Liver (tissue), 9 donors: Measurements from ENCODE around the gene SESN1. TPM values are rescaled to one million over a fixed set of nuclear protein-coding genes. Genes with fewer than 3 reads are reported as not detected.
A peak's percentile ranks its signal among the peaks of the same experiment; 100 is the strongest.

Experiments used
- DNase-seq: peaks from one replicate; pipeline ENCODE4 v3.0.0-alpha.2; 2017; ENCODE audit warnings: low spot score
- H3K27ac ChIP-seq, 2 donors: one replicate each; pipeline ENCODE4 v1.7.0; 2013; ENCODE audit warnings: inconsistent platforms in 2 of 2, low read length in 2 of 2, control low read depth in 1 of 2, low read depth in 1 of 2, mild to moderate bottlenecking in 1 of 2
- H3K27me3 ChIP-seq, 4 donors: one replicate each; pipeline versions ENCODE4 v1.6.1 to v1.7.0; 2013; ENCODE audit warnings: low read length in 3 of 4, inconsistent platforms in 1 of 4, mild to moderate bottlenecking in 1 of 4, moderate library complexity in 1 of 4; ENCODE audit not compliant: control insufficient read depth in 4 of 4, insufficient read depth in 4 of 4
- H3K36me3 ChIP-seq, 4 donors: one replicate each; pipeline versions ENCODE4 v1.6.1 to v1.7.0; 2013; ENCODE audit warnings: low read length in 3 of 4, mild to moderate bottlenecking in 3 of 4, low read depth in 1 of 4, moderate library complexity in 1 of 4; ENCODE audit not compliant: control insufficient read depth in 4 of 4, insufficient read depth in 3 of 4
- H3K4me1 ChIP-seq, 4 donors: one replicate each; pipeline versions ENCODE4 v1.6.1 to v1.7.0; 2013; ENCODE audit warnings: low read length in 3 of 4, mild to moderate bottlenecking in 3 of 4, moderate library complexity in 1 of 4; ENCODE audit not compliant: control insufficient read depth in 4 of 4, insufficient read depth in 4 of 4
- H3K4me3 ChIP-seq, 3 donors: one replicate each; pipeline versions ENCODE4 v1.6.1 to v1.7.0; 2013; ENCODE audit warnings: low read length in 3 of 3, control low read depth in 1 of 3, low read depth in 1 of 3, mild to moderate bottlenecking in 1 of 3
- H3K9ac ChIP-seq, 2 donors: one replicate each; pipeline ENCODE4 v1.7.0; 2013; ENCODE audit warnings: low read length in 2 of 2, mild to moderate bottlenecking in 2 of 2, moderate library complexity in 2 of 2, control low read depth in 1 of 2, low read depth in 1 of 2
- H3K9me3 ChIP-seq, 4 donors: one replicate each; pipeline versions ENCODE4 v1.6.1 to v1.7.0; 2013; ENCODE audit warnings: low read length in 3 of 4; ENCODE audit not compliant: control insufficient read depth in 4 of 4
- EGR1 ChIP-seq, 2 donors: IDR thresholded peaks; 2 replicates each; pipeline ENCODE4 v1.6.1; 2016 to 2018; ENCODE audit warnings: antibody characterized with exemption in 2 of 2, low read depth in 2 of 2
- FOXA2 ChIP-seq: IDR thresholded peaks from 2 replicates; pipeline ENCODE4 v1.6.1; 2016; ENCODE audit warnings: antibody characterized with exemption
- GABPA ChIP-seq, 2 donors: IDR thresholded peaks in 1 of 2; conservative IDR thresholded peaks in 1 of 2; 2 replicates each; pipeline ENCODE4 v1.6.1; 2016; ENCODE audit warnings: antibody characterized with exemption in 2 of 2, mild to moderate bottlenecking in 1 of 2, moderate library complexity in 1 of 2
- HNF4A ChIP-seq, 2 donors: conservative IDR thresholded peaks; 2 replicates each; pipeline ENCODE4 v1.6.1; 2016; ENCODE audit warnings: antibody characterized with exemption in 2 of 2, mild to moderate bottlenecking in 2 of 2
- JUND ChIP-seq, 2 donors: IDR thresholded peaks; 2 replicates each; pipeline ENCODE4 v1.6.1; 2016; ENCODE audit warnings: antibody characterized with exemption in 2 of 2
- NR2F2 ChIP-seq: IDR thresholded peaks from 2 replicates; pipeline ENCODE4 v1.6.1; 2016; ENCODE audit warnings: antibody characterized with exemption
- RAD21 ChIP-seq, 2 donors: IDR thresholded peaks; 2 replicates each; pipeline ENCODE4 v1.6.1; 2016; ENCODE audit warnings: antibody characterized with exemption in 2 of 2, mild to moderate bottlenecking in 2 of 2
- RXRA ChIP-seq, 2 donors: IDR thresholded peaks; 2 replicates each; pipeline ENCODE4 v1.6.1; 2017 to 2018; ENCODE audit warnings: antibody characterized with exemption in 2 of 2, mild to moderate bottlenecking in 1 of 2
- SP1 ChIP-seq: IDR thresholded peaks from 2 replicates; pipeline ENCODE4 v1.6.1; 2018; ENCODE audit warnings: antibody characterized with exemption, mild to moderate bottlenecking
- YY1 ChIP-seq: IDR thresholded peaks from 2 replicates; pipeline ENCODE4 v1.6.1; 2016; ENCODE audit warnings: antibody characterized with exemption, mild to moderate bottlenecking
- WGBS: extraction: QIAGEN DNeasy Blood & Tissue Kit; methylation state at CpG from one replicate; pipeline ENCODE4 v1.1.7; 2013; 5-methylcytosine and 5-hydroxymethylcytosine counted together
- polyA plus RNA-seq, 2 donors: library from polyadenylated mRNA; stranded (reverse) in 1 of 2; unstranded in 1 of 2; fragments of 200-250 nt in 1 of 2; fragments of >200 nt in 1 of 2; fragmentation: Nextera tagmentation in 1 of 2; extraction: Ambion mirVana in 1 of 2; gene quantifications; one replicate each; pipeline versions ENCODE4 v1.2.1 to v1.2.3, GENCODE V29; 2013 to 2015
- total RNA-seq, 2 donors: library from RNA; depleted of rRNA; stranded (reverse); fragments of >200 nt; gene quantifications; one replicate each; pipeline ENCODE4 v1.2.3, GENCODE V29; 2014
- TF ChIP-seq, protein P1 (sequence below): IDR thresholded peaks from 2 replicates; pipeline ENCODE4 v1.6.1; 2016; ENCODE audit warnings: antibody characterized with exemption
- TF ChIP-seq, protein P2 (sequence below): IDR thresholded peaks from 2 replicates; pipeline ENCODE4 v1.6.1; 2016; ENCODE audit warnings: antibody characterized with exemption
- TF ChIP-seq, protein P3 (sequence below): IDR thresholded peaks from 2 replicates; pipeline ENCODE4 v1.6.1; 2016; ENCODE audit warnings: antibody characterized with exemption, mild to moderate bottlenecking
- TF ChIP-seq, protein P4 (sequence below): IDR thresholded peaks from 2 replicates; pipeline ENCODE4 v1.6.1; 2016; ENCODE audit warnings: antibody characterized with exemption
- donor health status: healthy.
- donor health status: healthy.
- donor health status: healthy.
- donor health status: healthy.
- donor health status: healthy.

SESN1 gene
- total and polyA plus RNA-seq, 4 donors: 6.2 to 17.0 (median 11.0) TPM

DNA sequence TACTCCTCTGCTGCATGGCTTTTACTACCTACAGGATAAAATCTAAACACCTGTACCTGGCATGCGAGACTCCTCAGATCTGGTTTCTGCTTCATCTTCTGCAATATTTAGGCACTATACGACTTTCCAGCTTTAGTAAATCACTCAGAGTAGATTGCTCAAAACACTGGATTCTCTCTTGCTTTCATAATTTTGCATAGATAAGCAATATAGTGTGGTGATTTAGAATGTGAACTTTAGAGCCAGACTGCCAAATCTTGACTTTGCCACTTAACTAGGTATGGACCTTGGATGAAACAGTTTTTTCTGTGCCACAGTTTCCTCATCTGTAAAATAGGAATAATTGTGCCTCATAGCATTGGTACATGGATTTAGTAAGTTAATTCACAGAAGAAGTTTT lies 29.6 kb upstream of the SESN1 start:
- Histone ChIP-seq H3K9me3 (no peaks in the 10 kb centered on the region), H3K4me1 (peaks cover 0 to 27% (median 16%) of the 10 kb centered on the region in 4 donors), H3K9ac (no peak overlapping the region), H3K27ac (no peak overlapping the region), H3K36me3 (no peaks in the 10 kb centered on the region), H3K27me3 (no peaks in the 10 kb centered on the region), H3K4me3 (no peak overlapping the region)
- DNase-seq: no peak
- 93% methylated on average over 2 of the region's 2 CpGs for WGBS
- TF ChIP-seq SP1 (no peak), FOXA2 (no peak), EGR1 (IDR thresholded peaks at IDR 0.05; ENCODE audit: low read depth in 2 of 2) (no peak), GABPA (IDR thresholded peaks at IDR 0.05 in 1 of 2, conservative IDR thresholded peaks at IDR 0.05 in 1 of 2) (no peak), HNF4A (conservative IDR thresholded peaks at IDR 0.05) (no peak), NR2F2 (no peak), RXRA (IDR thresholded peaks at IDR 0.05) (no peak), YY1 (no peak), JUND (IDR thresholded peaks at IDR 0.05) (no peak), RAD21 (IDR thresholded peaks at IDR 0.05) (no peak)
- TF ChIP-seq, protein P1, sequence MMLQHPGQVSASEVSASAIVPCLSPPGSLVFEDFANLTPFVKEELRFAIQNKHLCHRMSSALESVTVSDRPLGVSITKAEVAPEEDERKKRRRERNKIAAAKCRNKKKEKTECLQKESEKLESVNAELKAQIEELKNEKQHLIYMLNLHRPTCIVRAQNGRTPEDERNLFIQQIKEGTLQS: no peak
- TF ChIP-seq, protein P2, sequence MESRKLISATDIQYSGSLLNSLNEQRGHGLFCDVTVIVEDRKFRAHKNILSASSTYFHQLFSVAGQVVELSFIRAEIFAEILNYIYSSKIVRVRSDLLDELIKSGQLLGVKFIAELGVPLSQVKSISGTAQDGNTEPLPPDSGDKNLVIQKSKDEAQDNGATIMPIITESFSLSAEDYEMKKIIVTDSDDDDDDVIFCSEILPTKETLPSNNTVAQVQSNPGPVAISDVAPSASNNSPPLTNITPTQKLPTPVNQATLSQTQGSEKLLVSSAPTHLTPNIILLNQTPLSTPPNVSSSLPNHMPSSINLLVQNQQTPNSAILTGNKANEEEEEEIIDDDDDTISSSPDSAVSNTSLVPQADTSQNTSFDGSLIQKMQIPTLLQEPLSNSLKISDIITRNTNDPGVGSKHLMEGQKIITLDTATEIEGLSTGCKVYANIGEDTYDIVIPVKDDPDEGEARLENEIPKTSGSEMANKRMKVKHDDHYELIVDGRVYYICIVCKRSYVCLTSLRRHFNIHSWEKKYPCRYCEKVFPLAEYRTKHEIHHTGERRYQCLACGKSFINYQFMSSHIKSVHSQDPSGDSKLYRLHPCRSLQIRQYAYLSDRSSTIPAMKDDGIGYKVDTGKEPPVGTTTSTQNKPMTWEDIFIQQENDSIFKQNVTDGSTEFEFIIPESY: no peak
- TF ChIP-seq, protein P3, sequence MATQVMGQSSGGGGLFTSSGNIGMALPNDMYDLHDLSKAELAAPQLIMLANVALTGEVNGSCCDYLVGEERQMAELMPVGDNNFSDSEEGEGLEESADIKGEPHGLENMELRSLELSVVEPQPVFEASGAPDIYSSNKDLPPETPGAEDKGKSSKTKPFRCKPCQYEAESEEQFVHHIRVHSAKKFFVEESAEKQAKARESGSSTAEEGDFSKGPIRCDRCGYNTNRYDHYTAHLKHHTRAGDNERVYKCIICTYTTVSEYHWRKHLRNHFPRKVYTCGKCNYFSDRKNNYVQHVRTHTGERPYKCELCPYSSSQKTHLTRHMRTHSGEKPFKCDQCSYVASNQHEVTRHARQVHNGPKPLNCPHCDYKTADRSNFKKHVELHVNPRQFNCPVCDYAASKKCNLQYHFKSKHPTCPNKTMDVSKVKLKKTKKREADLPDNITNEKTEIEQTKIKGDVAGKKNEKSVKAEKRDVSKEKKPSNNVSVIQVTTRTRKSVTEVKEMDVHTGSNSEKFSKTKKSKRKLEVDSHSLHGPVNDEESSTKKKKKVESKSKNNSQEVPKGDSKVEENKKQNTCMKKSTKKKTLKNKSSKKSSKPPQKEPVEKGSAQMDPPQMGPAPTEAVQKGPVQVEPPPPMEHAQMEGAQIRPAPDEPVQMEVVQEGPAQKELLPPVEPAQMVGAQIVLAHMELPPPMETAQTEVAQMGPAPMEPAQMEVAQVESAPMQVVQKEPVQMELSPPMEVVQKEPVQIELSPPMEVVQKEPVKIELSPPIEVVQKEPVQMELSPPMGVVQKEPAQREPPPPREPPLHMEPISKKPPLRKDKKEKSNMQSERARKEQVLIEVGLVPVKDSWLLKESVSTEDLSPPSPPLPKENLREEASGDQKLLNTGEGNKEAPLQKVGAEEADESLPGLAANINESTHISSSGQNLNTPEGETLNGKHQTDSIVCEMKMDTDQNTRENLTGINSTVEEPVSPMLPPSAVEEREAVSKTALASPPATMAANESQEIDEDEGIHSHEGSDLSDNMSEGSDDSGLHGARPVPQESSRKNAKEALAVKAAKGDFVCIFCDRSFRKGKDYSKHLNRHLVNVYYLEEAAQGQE: no peak
- TF ChIP-seq, protein P4, sequence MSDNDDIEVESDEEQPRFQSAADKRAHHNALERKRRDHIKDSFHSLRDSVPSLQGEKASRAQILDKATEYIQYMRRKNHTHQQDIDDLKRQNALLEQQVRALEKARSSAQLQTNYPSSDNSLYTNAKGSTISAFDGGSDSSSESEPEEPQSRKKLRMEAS: no peak

DNA sequence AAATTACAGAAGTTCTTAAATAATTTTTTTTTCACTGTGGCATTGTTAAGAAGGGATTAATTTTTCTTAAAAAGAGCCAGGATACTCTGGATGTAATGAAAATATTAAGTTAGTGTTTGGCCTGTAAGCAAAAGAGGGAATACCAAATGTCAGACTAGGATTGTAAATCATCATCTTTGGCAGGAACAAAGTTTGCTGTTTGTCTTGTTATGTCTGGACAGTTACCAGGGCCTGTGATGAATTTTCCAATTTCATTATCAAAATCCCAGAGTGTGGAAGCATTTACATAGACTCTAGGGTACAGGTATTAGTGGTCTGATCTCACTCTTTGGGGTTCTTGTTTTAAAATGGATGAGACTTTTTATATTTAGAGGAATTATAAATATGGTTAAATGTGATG lies 26.8 kb upstream of the SESN1 start:
- no peak for TF ChIP-seq HNF4A (conservative IDR thresholded peaks at IDR 0.05)
- H3K9ac ChIP-seq: no peak overlapping the region
- H3K27me3 ChIP-seq: no peaks in the 10 kb centered on the region
- no peak overlapping the region for H3K4me3 ChIP-seq
- H3K27ac ChIP-seq: peak overlapping the region; percentile 50 to 58
- no peaks in the 10 kb centered on the region for H3K9me3 ChIP-seq
- no peak for DNase-seq
- no peaks in the 10 kb centered on the region for H3K36me3 ChIP-seq
- H3K4me1 ChIP-seq: peaks cover 0 to 43% (median 21%) of the 10 kb centered on the region in 4 donors
